NCI-H1694 treated with DMSO at 0.1 percent for 48 hours (cell line): ENCODE results near the gene ZNF497.
A peak's percentile ranks its signal among the peaks of the same experiment; 100 is the strongest.

Experiments used
- DNase-seq: peaks from one replicate; lab custom pipeline; 2025; lab: John Stamatoyannopoulos, UW

Gene ZNF497

DNA sequence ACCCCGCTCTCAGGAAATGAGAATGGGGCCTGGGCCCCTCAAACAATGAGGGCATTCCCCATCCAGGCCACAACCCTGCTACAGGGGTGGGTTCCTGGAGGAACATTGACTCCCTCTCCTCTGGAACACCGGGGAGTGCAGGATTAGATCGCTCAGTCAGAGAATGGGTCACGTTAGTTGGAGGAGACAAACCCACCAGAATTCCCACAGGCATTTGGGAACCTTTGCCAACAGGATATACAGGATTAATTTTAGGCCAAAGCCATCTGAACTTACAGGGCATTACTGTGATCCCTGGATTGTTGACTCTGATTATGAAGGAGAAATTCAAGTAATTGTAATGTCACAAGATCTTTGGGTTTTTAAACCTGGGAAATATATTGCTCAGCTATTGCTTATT lies 54.8 kb downstream of the ZNF497 start:
- no peak for DNase-seq

DNA sequence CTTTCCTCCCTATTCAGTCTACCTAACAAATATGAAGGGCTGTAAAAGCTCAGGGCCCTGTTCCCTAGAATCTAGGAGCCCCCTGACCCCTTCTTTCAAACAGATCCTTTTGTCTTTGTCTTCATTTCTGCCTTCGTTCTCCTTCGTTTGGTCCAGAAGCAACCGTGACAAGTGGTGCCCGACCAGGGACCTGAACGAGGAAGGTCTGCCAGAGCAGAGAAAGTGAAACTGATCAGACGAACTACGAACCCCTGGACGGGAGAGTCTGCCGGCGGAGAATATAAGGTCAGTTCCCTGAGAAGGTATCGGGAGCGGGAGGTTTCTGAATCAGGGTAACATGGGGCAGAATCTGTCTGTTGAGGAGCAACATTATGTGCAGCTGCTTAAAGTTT lies 56.6 kb downstream of the ZNF497 start:
- no peak for DNase-seq

DNA sequence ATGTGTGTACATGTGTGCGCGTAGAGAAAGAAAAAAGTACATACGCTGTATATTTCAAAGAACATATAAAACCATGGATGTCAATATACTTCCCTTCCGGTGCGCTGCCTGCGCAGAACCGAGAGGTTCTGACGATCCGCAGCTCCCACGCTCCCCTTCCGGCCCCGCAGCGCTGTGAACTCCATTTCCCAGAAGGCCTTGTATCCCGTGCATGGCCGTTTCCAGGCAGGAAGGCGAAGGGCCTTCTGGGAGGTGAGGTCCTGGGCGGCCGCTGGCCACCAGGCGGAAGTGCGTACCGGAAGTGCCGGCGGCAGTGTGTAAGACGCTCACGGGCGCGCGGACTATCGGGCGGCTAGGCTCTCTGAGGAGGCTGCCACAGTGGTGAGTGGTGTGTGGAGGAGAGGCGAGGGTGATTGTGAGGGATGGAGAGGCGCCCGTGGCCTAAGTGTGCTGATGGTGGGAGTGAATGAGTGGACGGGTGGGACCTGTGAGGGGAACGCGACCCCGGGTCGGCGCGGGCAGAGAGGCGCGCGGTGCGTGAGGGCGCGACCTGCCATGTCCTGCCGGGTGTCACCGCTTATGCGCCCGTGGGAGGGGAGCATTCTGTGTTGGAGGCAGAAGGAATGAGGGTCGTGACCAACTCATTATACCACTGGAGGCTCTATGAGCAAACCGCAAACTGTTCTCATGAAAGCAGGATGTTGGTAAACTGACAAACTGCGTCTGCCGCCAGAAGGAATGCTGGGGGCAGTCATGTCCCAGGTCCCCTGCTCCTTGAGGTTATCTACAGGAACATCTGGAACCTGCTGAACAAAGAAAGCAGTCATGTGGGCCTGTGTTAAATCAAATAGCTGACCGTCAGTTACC lies 57.3 kb downstream of the ZNF497 start, which contains the start of gene ERVK3-1:
Gene ERVK3-1, plus strand, starts transcription at position 313 of the 867 bp plus-strand sequence. CDS start 6,792 bp downstream, outside the sequence.
- peak; percentile 96 for DNase-seq

DNA sequence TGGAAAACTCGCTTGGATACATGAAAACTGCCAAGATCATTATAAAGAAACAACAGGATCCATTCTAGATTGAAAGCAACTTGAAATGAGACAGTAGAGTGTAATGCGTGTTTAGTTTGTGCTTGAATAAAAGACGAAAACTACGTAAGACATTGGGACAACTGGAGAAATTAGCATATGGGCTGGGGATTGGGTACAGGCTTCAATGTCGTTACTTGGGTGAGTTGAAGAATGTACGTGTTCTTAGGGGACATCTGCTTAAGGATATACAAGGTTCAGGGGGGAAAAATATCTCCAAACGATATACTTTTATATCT lies 57.8 kb downstream of the ZNF497 start:
- no peak for DNase-seq
